Ramos (cell line): Measurements from ENCODE around the gene CD53.

Experiments
- in situ Hi-C: fragments of 300-500 bp; cut with MboI; formaldehyde crosslinking; loops from one replicate; pipeline ENCODE4 v1.14.3; 2022; ENCODE audit warnings: low sequenced_read_pairs; ENCODE audit not compliant: unreplicated experiment

The CD53 gene

GRCh38 chr1:110874324-110875215 lies 1.6 kb downstream of the CD53 start:
- in situ Hi-C loops, result loop anchor here (10.0 kb wide), 1 partner anchor 340 kb away; no protein-coding TSS in a partner anchor

DNA sequence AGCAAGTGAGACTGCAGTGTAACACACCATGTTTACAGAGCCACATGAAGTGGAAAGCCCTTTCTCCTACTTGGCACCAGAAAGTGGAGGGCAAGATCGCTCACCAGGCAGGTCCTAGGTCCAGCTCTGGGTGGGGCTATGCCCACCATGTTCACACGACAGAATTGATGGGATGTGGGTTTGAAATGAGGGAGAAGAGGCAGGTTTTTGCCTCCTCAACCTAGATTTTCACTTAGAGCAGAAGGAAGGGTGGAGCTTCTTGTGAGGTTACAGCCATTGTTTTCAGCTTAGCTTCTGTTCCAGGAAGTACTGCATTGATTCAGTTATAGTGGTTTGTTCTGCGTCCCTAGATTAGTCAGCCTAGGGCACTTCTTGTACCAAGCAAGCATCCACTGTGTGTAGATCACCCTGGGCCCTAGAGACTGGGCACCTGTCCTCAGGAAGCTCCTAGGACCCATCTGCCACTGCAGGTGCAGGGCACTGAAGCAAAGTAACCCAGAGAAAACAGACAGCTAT lies 2.3 kb downstream of the CD53 start:
- in situ Hi-C loops, result loop anchor here (10.0 kb wide), 1 partner anchor 340 kb away; no protein-coding TSS in a partner anchor

- in situ Hi-C loops, result loop anchor here (10.0 kb wide), 1 partner anchor 338 kb away; no protein-coding TSS in a partner anchor
Observed at GRCh38 chr1:110876748-110877341, 3.9 kb downstream of the CD53 start.

GRCh38 chr1:110877364-110877763 lies 4.4 kb downstream of the CD53 start:
- in situ Hi-C loops, result loop anchor here (10.0 kb wide), 1 partner anchor 337 kb away; no protein-coding TSS in a partner anchor

DNA sequence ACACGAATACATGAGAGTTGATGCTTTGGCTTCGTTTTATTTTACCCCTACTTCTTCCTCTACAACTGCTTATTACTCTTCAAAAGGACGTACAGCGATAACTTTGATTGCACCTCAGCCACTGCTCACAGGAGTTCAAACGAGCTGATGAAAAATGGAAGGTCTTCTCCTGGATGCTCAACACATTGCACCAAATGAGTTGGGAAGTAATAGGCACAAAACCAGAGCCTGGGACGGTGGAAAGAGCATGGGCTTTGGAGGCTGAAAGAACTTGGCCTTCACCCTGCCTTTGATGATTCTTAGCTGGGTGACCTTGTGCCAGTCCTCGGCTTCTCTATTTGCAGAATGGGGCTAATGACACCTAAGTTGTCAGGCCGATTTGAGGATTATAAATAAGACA lies 4.8 kb downstream of the CD53 start:
- in situ Hi-C loops, result loop anchor here (10.0 kb wide), 1 partner anchor 337 kb away; no protein-coding TSS in a partner anchor

DNA sequence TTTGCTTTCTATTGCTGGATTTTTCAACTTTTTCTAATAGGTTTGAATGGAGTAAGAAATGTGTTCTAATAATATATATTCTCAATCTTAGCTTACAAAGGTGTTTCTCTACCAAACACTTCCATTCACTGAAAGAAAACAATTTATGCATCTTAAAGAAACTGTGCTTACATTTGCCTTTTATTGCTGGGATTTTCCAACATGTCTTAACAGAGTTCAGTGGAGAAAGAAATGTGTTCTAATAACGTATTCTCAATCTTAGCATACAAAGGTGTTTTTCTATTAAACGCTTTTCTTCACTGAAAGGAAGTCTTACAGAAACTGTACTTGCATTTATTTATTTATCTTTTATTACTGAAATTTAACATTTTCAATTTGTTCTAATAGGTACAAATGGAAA lies 5.6 kb downstream of the CD53 start:
- in situ Hi-C loops, result loop anchor here (10.0 kb wide), 1 partner anchor 336 kb away; no protein-coding TSS in a partner anchor

GRCh38 chr1:110878993-110879392 lies 6.0 kb downstream of the CD53 start:
- in situ Hi-C loops, result loop anchor here (10.0 kb wide), 1 partner anchor 336 kb away; no protein-coding TSS in a partner anchor

- in situ Hi-C loops, result loop anchor here (10.0 kb wide), 1 partner anchor 335 kb away; no protein-coding TSS in a partner anchor
Observed at GRCh38 chr1:110879758-110880606, 7.0 kb downstream of the CD53 start.

DNA sequence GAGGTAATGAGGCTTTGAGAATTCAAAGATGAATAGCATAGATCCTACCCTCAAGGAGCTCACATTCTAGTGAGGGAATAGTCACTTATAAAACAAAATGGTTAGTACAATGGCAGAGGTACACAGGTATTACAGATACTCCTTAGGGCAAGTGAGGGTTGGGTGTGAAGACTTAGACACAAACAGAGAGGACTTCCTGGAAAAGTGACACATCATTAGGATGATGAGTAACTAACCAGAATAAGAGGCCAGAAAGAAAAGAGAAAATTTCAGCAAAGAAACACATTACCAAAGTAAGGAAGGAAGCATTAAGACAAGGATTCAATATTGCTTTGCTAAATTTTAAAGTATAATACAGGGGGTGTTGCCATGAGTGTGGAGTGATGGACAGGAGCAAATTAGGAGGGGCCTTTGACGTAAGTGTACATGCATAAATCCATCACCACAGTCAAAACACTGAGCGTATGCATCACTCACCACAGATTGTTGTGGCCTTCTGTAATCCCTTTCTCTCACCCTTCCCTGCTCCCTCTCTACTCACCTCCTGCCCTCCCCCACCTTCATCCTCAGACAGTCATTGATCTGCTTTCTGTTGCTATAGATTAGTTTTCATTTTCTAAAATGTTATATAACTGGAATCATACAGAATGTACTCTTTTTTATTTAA lies 7.9 kb downstream of the CD53 start:
- in situ Hi-C loops, result no loop called here

GRCh38 chr1:110888049-110888448 lies 15.1 kb downstream of the CD53 start:
- in situ Hi-C loops, result no loop called here

- in situ Hi-C loops, result no loop called here
Observed at GRCh38 chr1:110888641-110889040, 15.7 kb downstream of the CD53 start.

DNA sequence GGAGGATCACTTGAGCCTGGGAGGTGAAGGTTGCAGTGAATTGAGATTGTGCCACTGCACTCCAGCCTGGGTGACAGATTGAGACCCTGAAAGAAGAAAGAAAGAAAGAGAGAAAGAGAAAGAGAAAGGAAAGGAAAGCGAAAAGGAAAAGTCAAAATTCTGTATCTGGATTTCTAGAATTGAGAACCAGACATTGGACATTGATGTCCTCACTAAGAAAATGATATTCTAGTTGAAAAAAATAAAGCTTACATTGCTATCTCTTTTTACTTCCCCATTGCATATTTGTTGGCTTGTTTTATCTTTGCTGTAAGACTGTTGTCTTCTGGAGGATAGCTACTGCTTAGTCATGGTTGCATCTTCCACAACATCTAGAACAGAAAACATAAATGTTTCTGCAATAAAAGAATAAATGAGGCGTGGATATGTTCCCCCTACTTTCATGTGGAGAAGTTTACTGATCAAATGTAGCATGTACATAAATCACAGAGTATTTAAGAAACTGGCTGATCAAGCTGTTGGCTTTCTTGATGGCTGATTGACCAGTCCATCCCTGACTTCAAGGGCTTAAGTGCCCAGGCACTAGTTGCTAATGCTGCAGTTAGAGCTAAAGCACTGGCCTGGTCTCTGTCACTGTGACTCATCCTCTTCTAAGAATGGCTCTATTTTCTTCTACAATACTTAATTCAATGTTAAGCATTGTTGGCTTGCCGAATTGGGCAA lies 17.7 kb downstream of the CD53 start:
- in situ Hi-C loops, result no loop called here

- in situ Hi-C loops, result no loop called here
Observed at GRCh38 chr1:110893908-110894490, 21.1 kb downstream of the CD53 start.

- in situ Hi-C loops, result no loop called here
Observed at GRCh38 chr1:110896090-110896489, 23.1 kb downstream of the CD53 start.

DNA sequence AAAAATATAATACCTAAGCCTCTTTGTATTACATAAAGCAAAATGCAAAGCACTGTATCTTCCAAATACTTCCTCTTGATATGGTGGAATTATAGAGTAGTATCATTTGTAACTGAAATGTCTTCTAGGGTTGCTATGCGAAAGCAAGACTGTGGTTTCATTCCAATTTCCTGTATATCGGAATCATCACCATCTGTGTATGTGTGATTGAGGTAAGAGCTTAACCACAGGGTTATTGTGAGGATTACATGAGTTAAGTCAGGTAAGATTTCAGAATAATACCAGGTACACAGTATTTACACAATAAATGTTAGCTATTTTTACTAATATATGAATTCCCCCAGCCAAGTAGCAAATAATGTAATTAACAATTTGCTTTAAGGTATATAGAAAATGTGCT lies 24.7 kb downstream of the CD53 start:
- in situ Hi-C loops, result no loop called here

DNA sequence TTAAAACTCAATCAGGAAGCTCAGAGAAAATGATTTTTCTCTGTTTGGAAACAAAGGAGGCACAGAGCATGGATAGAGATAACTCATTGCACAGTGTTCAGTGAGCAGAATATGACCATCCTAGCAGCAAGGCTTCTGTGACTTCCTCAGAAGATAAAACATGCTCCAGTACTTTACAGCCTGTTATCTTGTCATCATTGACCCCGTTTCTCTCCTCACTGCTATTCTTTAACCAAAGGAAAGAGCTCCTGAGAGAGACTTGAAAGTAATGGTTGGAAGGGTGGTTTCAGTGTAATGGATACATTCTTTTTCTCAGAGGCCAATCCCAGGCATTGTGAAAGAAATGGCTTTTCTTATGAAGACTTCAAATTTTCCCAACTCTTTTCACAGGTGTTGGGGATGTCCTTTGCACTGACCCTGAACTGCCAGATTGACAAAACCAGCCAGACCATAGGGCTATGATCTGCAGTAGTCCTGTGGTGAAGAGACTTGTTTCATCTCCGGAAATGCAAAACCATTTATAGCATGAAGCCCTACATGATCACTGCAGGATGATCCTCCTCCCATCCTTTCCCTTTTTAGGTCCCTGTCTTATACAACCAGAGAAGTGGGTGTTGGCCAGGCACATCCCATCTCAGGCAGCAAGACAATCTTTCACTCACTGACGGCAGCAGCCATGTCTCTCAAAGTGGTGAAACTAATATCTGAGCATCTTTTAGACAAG lies 25.9 kb downstream of the CD53 start:
- in situ Hi-C loops, result no loop called here

DNA sequence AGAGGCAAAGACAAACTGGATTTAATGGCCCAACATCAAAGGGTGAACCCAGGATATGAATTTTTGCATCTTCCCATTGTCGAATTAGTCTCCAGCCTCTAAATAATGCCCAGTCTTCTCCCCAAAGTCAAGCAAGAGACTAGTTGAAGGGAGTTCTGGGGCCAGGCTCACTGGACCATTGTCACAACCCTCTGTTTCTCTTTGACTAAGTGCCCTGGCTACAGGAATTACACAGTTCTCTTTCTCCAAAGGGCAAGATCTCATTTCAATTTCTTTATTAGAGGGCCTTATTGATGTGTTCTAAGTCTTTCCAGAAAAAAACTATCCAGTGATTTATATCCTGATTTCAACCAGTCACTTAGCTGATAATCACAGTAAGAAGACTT lies 26.5 kb downstream of the CD53 start:
- in situ Hi-C loops, result no loop called here
